K562 (cell line): ENCODE results near the gene DRAXIN. TPM values are rescaled to one million over a fixed set of nuclear protein-coding genes. Genes with fewer than 3 reads are reported as not detected.

Source experiments
- BHLHE40 ChIP-seq: IDR thresholded peaks from 2 replicates; pipeline ENCODE4 v1.6.1; 2011; ENCODE audit warnings: low read length, improper control_type of control experiment
- CEBPG ChIP-seq, 3 experiments: fragments of 200-800 bp in 1 of 3; sonication (Bioruptor generic) in 1 of 3; sonication (generic) in 1 of 3; formaldehyde crosslinking in 1 of 3; IDR thresholded peaks in 2 of 3; conservative IDR thresholded peaks in 1 of 3; 2 replicates each; pipeline versions ENCODE4 v1.6.1 to v1.8.0; 2016 to 2022; ENCODE audit warnings: missing compliant biosample characterization in 2 of 3, missing genetic modification characterization in 2 of 3, mild to moderate bottlenecking in 1 of 3, missing genetic modification reagents in 1 of 3
- CREM ChIP-seq: IDR thresholded peaks from 2 replicates; pipeline ENCODE4 v1.6.1; 2014; ENCODE audit warnings: antibody characterized with exemption, low read depth
- DACH1 ChIP-seq: fragments of 450-650 bp; IDR thresholded peaks from 2 replicates; pipeline ENCODE4 v1.6.1; 2018; ENCODE audit not compliant: partially characterized antibody
- FOS ChIP-seq: IDR thresholded peaks from 3 replicates; pipeline ENCODE4 v1.6.1; 2011; ENCODE audit not compliant: insufficient read length; ENCODE audit errors: extremely low read depth
- FOXK2 ChIP-seq, 2 experiments: fragments of 450-650 bp; IDR thresholded peaks in 1 of 2; conservative IDR thresholded peaks in 1 of 2; 2 replicates each; pipeline ENCODE4 v1.6.1; 2016; ENCODE audit warnings: low read depth in 2 of 2, mild to moderate bottlenecking in 1 of 2
- SMARCB1 ChIP-seq: IDR thresholded peaks from 2 replicates; pipeline ENCODE4 v1.6.1; 2011; ENCODE audit warnings: improper control_type of control experiment, low read depth; ENCODE audit not compliant: insufficient read length
- STAG1 ChIP-seq: sonication (generic); formaldehyde crosslinking; IDR thresholded peaks from 2 replicates; pipeline ENCODE4 v1.5.0; 2020; ENCODE audit warnings: missing genetic modification reagents, borderline replicate concordance
- ZZZ3 ChIP-seq: fragments of 450-650 bp; IDR thresholded peaks from 2 replicates; pipeline ENCODE4 v1.6.1; 2016; ENCODE audit warnings: antibody characterized with exemption, mild to moderate bottlenecking, moderate library complexity
- polyA plus RNA-seq, 8 experiments: library from polyadenylated mRNA; depleted of rRNA in 4 of 8; stranded (reverse) in 5 of 8; unstranded in 3 of 8; fragments of >200 nt; fragmentation: Nextera tagmentation in 2 of 8; fragmentation: Illumina TruSeq in 1 of 8; extraction: Ambion mirVana in 2 of 8; extraction: Trizol in 1 of 8; gene quantifications; 2 replicates each; pipeline versions ENCODE4 v1.2.1 to v1.2.3, GENCODE V29; 2011 to 2014; ENCODE audit warnings: inconsistent platforms in 1 of 8, missing spikeins in 1 of 8
- total RNA-seq, 7 experiments: library from RNA; depleted of rRNA in 6 of 7; stranded (reverse); fragments of >200 nt in 6 of 7; fragmentation: Illumina TruSeq in 2 of 7; extraction: Trizol in 2 of 7; gene quantifications; 2 replicates each; pipeline versions ENCODE4 v1.2.1 to v1.2.3, GENCODE V29; 2011 to 2021; ENCODE audit warnings: low replicate concordance in 1 of 7
- TF ChIP-seq, protein P1 (sequence below): fragments of 450-650 bp; IDR thresholded peaks from 2 replicates; pipeline ENCODE4 v1.6.1; 2016
- TF ChIP-seq, protein P2 (sequence below), 2 experiments: IDR thresholded peaks; 2 replicates each; pipeline ENCODE4 v1.6.1; 2011; ENCODE audit warnings: borderline replicate concordance in 1 of 2, control low read depth in 1 of 2, low read depth in 1 of 2, low read length in 1 of 2, mild to moderate bottlenecking in 1 of 2, mixed read lengths in 1 of 2, moderate library complexity in 1 of 2; ENCODE audit not compliant: insufficient read depth in 1 of 2, insufficient read length in 1 of 2, poor library complexity in 1 of 2, severe bottlenecking in 1 of 2; ENCODE audit errors: extremely low read depth in 1 of 2
- TF ChIP-seq, protein P3 (sequence below): sonication (generic); formaldehyde crosslinking; IDR thresholded peaks from 2 replicates; pipeline ENCODE4 v1.8.1; 2023; ENCODE audit warnings: mild to moderate bottlenecking, missing genetic modification reagents
- TF ChIP-seq, protein P4 (sequence below), 2 experiments: fragments of 450-650 bp in 1 of 2; IDR thresholded peaks; 2 replicates each; pipeline ENCODE4 v1.6.1; 2011 to 2017; ENCODE audit warnings: low read depth in 2 of 2, antibody characterized with exemption in 1 of 2, borderline replicate concordance in 1 of 2, low read length in 1 of 2, mild to moderate bottlenecking in 1 of 2, mixed read lengths in 1 of 2; ENCODE audit not compliant: control insufficient read depth in 1 of 2
- TF ChIP-seq, protein P5 (sequence below): sonication (generic); formaldehyde crosslinking; IDR thresholded peaks from 2 replicates; pipeline ENCODE4 v1.4.0; 2020; ENCODE audit warnings: mild to moderate bottlenecking, missing genetic modification reagents

The DRAXIN gene
- total and polyA plus RNA-seq, 9 of the 15 experiments (the other 6 are each of a cell fraction or from before 2014, with no cell fraction given): 0.01 to 0.04 (median 0.01) TPM; not detected in 6

DNA sequence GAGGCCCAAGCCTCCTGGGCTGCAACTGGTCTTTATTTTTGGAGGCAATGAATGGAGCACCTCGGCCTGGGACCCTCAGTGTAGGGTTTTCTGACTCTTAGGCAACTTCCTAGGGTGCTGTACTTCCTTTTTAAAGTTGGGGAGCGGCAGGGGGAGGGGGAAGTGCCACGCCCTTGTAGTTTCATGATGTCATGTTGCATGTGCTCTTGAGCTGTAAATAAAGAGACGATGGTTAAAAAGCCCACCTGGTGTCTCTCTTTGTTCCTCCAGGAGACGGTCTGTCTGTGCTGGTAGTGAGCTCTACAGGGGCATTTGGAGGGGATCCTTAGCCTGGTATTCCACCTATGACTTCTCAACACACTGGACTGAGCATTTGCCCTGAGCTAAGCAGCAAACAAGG, 34.1 kb downstream of the DRAXIN start (continued):
- no peak for TF ChIP-seq CEBPG (CRISPR knock-in tag; IDR thresholded peaks at IDR 0.05)
- 0 out of 4 replicates have a peak, but pooled peaks of 1 of the 2 experiments have one; percentile 18 for TF ChIP-seq CEBPG (tag; conservative IDR thresholded peaks at IDR 0.05 in 1 of 2, IDR thresholded peaks at IDR 0.05 in 1 of 2)
- TF ChIP-seq, protein P1, sequence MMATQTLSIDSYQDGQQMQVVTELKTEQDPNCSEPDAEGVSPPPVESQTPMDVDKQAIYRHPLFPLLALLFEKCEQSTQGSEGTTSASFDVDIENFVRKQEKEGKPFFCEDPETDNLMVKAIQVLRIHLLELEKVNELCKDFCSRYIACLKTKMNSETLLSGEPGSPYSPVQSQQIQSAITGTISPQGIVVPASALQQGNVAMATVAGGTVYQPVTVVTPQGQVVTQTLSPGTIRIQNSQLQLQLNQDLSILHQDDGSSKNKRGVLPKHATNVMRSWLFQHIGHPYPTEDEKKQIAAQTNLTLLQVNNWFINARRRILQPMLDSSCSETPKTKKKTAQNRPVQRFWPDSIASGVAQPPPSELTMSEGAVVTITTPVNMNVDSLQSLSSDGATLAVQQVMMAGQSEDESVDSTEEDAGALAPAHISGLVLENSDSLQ: no peak
- no peak for TF ChIP-seq DACH1
- peak; percentile 37; the same call in 1 of the 2 replicates for TF ChIP-seq CREM
- TF ChIP-seq ZZZ3: no peak
- TF ChIP-seq, protein P2, sequence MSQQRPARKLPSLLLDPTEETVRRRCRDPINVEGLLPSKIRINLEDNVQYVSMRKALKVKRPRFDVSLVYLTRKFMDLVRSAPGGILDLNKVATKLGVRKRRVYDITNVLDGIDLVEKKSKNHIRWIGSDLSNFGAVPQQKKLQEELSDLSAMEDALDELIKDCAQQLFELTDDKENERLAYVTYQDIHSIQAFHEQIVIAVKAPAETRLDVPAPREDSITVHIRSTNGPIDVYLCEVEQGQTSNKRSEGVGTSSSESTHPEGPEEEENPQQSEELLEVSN (IDR thresholded peaks at IDR 0.05; ENCODE audit: borderline replicate concordance in 1 of 2, extremely low read depth in 1 of 2, insufficient read depth in 1 of 2, insufficient read length in 1 of 2, low read depth in 1 of 2, low read length in 1 of 2, poor library complexity in 1 of 2, severe bottlenecking in 1 of 2): peak in 1 of 2 experiments; percentile 15
- TF ChIP-seq FOS: no peak
- no peak for TF ChIP-seq STAG1 (CRISPR knock-in tag)
- TF ChIP-seq, protein P3, sequence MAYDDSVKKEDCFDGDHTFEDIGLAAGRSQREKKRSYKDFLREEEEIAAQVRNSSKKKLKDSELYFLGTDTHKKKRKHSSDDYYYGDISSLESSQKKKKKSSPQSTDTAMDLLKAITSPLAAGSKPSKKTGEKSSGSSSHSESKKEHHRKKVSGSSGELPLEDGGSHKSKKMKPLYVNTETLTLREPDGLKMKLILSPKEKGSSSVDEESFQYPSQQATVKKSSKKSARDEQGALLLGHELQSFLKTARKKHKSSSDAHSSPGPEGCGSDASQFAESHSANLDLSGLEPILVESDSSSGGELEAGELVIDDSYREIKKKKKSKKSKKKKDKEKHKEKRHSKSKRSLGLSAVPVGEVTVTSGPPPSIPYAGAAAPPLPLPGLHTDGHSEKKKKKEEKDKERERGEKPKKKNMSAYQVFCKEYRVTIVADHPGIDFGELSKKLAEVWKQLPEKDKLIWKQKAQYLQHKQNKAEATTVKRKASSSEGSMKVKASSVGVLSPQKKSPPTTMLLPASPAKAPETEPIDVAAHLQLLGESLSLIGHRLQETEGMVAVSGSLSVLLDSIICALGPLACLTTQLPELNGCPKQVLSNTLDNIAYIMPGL (CRISPR knock-in tag): no peak
- TF ChIP-seq, protein P4, sequence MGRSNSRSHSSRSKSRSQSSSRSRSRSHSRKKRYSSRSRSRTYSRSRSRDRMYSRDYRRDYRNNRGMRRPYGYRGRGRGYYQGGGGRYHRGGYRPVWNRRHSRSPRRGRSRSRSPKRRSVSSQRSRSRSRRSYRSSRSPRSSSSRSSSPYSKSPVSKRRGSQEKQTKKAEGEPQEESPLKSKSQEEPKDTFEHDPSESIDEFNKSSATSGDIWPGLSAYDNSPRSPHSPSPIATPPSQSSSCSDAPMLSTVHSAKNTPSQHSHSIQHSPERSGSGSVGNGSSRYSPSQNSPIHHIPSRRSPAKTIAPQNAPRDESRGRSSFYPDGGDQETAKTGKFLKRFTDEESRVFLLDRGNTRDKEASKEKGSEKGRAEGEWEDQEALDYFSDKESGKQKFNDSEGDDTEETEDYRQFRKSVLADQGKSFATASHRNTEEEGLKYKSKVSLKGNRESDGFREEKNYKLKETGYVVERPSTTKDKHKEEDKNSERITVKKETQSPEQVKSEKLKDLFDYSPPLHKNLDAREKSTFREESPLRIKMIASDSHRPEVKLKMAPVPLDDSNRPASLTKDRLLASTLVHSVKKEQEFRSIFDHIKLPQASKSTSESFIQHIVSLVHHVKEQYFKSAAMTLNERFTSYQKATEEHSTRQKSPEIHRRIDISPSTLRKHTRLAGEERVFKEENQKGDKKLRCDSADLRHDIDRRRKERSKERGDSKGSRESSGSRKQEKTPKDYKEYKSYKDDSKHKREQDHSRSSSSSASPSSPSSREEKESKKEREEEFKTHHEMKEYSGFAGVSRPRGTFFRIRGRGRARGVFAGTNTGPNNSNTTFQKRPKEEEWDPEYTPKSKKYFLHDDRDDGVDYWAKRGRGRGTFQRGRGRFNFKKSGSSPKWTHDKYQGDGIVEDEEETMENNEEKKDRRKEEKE (IDR thresholded peaks at IDR 0.05; ENCODE audit: borderline replicate concordance in 1 of 2, control insufficient read depth in 1 of 2, low read depth in 2 of 2, low read length in 1 of 2): no peak
- no peak for TF ChIP-seq BHLHE40
- TF ChIP-seq, protein P5, sequence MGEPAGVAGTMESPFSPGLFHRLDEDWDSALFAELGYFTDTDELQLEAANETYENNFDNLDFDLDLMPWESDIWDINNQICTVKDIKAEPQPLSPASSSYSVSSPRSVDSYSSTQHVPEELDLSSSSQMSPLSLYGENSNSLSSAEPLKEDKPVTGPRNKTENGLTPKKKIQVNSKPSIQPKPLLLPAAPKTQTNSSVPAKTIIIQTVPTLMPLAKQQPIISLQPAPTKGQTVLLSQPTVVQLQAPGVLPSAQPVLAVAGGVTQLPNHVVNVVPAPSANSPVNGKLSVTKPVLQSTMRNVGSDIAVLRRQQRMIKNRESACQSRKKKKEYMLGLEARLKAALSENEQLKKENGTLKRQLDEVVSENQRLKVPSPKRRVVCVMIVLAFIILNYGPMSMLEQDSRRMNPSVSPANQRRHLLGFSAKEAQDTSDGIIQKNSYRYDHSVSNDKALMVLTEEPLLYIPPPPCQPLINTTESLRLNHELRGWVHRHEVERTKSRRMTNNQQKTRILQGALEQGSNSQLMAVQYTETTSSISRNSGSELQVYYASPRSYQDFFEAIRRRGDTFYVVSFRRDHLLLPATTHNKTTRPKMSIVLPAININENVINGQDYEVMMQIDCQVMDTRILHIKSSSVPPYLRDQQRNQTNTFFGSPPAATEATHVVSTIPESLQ (CRISPR knock-in tag): no peak
- TF ChIP-seq SMARCB1: no peak
- peak; percentile 29 to 49; a peak in 1 of 4 replicates for TF ChIP-seq FOXK2 (conservative IDR thresholded peaks at IDR 0.05 in 1 of 2, IDR thresholded peaks at IDR 0.05 in 1 of 2; ENCODE audit: low read depth in 2 of 2)
